AG09309 (cell line): Measurements from ENCODE around the gene KIF26A.

ENCODE experiments used
- DNase-seq: peaks from one replicate; pipeline ENCODE4 v3.0.0-alpha.2; 2010; ENCODE audit warnings: low read depth
- H3K4me3 ChIP-seq: 2 replicates; pipeline ENCODE4 v1.5.1; 2011; ENCODE audit warnings: mild to moderate bottlenecking, low read depth, low read length, moderate library complexity; ENCODE audit not compliant: control insufficient read depth
- TF ChIP-seq, protein P1 (sequence below): IDR thresholded peaks from 2 replicates; pipeline ENCODE4 v1.5.1; 2011; ENCODE audit warnings: mild to moderate bottlenecking, low read depth, low read length, inconsistent platforms; ENCODE audit not compliant: insufficient read depth, control insufficient read depth; ENCODE audit errors: missing control alignments

The KIF26A gene

DNA sequence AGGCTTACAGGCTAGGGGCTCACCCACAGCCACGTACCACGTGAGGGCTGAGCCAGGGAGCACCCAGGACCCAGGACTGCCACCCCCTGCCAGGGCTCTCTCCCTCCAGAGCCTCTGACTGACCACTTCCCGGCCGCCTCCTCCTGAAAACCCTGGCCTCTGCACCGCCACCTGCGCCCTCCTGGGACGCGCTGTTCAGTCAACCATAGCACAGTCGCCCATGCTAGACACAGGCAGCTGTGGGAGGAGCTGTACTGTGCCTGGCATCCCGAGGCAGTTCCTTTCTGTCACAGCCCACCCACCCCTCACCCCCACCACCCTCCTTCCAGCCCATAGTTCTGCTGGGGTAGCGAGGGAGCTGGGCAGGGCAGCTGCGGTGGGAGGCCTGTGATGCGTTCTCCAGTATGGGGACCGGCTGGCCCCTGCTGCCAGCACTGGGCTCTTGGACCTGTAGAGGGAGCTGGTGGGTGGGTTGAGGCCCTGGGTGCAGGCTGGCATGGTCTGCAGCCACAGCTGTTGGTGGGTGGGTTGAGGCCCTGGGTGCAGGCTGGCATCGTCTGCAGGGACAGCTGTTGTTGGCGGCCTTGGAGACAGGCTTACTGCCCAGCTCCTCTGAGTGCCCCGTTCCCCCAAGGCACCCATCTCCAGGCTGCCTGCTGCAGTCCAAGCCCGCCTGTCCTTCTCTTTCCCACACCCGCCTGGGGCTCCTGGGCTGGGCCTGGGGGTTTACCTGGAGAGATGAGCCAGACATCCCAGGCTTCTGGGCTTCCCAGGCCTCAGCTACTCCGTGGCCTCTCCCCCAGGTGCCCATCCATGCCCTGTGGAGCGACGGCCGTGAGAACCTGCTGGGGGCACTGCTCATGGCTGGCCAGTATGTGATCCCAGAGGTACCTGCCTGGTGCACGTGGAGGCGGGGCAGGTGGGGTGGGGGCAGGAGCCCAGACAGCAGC is 41.4 kb upstream of the KIF26A start:
- no peak for DNase-seq
- TF ChIP-seq, protein P1, sequence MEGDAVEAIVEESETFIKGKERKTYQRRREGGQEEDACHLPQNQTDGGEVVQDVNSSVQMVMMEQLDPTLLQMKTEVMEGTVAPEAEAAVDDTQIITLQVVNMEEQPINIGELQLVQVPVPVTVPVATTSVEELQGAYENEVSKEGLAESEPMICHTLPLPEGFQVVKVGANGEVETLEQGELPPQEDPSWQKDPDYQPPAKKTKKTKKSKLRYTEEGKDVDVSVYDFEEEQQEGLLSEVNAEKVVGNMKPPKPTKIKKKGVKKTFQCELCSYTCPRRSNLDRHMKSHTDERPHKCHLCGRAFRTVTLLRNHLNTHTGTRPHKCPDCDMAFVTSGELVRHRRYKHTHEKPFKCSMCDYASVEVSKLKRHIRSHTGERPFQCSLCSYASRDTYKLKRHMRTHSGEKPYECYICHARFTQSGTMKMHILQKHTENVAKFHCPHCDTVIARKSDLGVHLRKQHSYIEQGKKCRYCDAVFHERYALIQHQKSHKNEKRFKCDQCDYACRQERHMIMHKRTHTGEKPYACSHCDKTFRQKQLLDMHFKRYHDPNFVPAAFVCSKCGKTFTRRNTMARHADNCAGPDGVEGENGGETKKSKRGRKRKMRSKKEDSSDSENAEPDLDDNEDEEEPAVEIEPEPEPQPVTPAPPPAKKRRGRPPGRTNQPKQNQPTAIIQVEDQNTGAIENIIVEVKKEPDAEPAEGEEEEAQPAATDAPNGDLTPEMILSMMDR = peak; percentile 18
- no peak overlapping the region for H3K4me3 ChIP-seq

DNA sequence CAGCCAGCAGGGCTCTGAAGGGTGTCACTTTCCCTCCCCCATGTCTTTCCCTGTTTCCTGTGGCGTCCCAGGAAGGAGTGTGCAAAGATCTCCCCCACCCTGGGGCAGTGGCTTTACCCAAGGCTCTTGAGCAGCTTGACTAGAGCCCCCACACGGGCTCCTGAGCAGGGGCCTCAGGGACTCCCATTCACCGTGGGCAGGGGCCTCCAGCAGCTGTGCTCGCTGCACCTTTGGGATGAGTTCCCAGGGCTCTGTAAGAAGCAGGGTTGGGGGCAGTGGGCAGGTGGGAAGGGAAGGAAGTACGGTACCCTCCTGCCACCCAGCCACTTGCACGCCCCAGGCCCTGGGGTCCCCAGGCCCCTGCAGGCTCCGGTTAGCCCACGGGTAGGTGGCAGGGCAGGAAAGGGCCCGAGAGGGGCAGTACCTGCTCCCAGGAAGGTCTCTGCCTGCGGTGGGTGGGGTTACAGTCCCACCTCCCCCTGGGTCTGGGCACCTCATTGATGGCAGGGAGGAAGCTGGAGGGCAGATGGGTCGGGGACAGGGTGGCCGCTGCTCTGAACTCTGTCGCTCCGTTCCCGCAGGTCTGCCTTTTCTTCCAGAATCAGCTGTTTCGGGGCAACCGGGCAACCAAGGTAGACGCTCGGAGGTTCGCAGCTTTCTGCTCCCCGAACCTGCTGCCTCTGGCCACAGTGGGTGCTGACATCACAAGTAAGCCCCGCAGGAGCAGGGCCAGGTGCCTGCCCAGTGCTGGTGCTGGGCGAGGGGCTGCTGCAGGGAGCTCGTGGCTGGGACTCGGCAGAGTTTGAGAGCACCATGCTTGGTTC is 39.9 kb upstream of the KIF26A start:
- TF ChIP-seq, protein P1 = no peak
- no peak overlapping the region for H3K4me3 ChIP-seq
- DNase-seq = no peak

DNA sequence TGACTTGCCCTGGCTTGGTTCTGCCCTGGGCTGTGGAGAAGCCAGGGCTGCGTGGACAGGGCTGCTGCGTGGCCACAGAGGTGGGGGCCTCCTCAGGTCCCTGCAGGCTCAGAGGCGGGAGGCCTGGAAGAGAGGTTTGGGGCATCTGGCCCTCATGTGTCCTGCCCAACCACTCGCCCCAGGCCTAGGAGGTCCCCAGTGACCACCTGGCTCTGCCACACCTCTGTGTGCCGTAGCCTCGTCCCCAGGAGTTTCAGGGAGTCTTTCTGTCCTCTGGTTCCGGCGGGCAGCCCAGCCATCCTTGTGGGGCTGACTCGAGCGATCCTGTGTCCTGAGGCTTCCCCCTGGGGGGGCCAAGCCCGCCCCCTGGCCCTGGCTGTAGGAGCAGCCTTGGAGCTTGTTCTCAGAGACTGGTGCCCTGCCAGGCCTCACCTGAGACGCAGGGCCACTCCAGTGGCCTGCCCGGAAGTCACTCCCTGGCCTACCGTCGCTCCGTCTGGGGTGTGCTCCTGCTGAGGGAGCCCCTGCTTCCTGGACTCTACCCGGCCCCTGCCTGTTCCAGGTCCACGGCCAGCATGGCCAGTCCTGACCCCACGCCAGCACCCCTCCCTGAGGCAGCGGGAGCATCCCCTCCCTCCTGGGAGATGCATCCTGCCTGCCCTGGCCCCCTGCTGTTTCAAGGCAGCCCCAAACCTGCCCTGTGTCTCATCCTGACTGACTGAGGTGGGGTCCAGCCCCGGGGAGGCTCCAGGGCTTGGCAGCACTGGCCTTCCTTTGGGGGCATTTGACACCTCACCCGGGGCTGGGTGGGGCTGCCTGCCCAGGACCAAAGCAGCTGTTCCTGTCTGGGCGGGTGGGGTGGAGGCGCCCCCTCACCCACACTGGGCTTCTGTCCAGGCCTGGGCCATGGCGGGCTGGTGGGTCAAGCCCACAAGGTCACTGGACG is 39.0 kb upstream of the KIF26A start:
- DNase-seq = no peak
- TF ChIP-seq, protein P1 = no peak

DNA sequence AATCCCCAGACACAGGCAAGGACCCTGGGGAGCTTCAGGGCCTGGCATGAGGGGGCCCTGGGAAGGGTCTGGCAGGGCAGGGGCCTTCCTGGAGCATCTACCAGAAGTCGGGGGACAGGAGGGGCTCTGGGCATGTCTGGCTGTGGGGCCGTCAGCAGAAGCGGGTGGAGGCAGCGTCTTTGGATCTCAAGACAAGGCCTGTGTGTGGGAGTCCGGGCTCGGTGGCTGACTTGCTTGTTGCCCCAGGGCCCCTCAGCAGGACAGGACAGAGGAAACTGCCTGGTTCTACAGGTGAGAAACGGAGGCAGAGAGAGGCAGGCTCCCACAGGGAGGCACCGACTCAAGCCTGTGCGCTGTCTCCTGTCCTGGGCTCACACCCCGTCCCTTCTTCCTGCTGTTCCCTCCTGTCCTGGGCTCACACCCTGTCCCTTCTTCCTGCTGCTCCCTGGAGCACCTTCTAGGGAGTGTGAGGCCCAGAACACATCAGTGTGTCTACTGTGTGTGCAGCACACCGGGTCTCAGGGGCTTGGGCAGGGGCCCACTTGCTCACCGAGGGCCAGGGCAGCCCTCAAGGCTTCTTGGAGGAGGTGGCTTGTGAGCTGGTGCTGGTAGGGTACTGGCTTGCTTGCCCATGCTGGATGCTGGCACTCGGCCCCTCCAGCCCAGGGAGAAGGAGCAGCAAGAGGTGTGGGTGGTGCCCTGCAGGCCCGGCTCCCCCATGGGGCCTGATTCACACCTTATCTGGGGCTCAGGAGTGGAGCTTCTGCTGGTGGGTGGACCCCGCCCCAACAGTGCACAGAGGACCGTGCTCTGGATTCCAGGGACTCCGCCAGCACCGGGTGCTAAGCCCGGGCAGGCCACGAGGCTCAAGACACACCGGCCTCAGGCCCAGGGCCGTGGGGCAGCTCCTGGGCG is 38.0 kb upstream of the KIF26A start:
- no peak for DNase-seq
- TF ChIP-seq, protein P1 = no peak
- no peak overlapping the region for H3K4me3 ChIP-seq

More for the DNA sequence above, 39.0 kb upstream of the KIF26A start:
- no peak overlapping the region for H3K4me3 ChIP-seq

DNA sequence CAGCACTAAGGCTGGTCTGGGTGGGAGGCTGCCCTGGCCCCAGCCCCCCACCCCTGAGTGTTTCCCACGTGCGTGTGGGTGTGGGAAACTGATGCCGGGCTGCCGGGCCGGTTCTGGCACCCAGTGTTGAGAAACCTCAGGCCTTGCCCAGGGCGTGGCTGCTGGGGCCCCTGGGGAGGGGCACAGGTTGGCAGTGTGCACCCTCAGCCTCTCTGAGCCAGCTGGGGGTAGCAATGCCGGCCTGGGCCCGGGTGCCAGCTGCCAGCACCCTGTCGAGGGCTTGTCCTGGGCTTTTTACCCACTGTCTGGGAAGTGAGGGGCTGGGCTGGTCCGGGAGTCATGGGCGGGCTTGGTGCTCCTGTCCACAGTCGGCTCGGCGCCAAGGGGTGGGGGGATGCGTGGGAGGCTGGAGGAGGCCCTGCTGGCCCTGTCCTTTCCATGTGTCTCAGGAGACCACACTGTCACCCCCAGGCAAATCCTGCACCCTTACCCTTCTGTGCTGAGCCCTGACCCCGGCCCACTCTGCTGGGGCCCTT is 37.2 kb upstream of the KIF26A start:
- no peak for DNase-seq
- H3K4me3 ChIP-seq = no peak overlapping the region
- TF ChIP-seq, protein P1 = no peak
